Choroid plexus epithelial cell (primary cell): ENCODE data around the gene FRMD8.

Source experiments
- DNase-seq: peaks from one replicate; pipeline ENCODE4 v3.0.0-alpha.2; 2010; ENCODE audit warnings: low read depth
- H3K4me3 ChIP-seq: 2 replicates; pipeline ENCODE4 v1.5.1; 2011; ENCODE audit warnings: low read depth, mild to moderate bottlenecking, control low read depth, low read length, moderate library complexity
- CTCF ChIP-seq: conservative IDR thresholded peaks from 2 replicates; pipeline ENCODE4 v1.5.1; 2011; ENCODE audit warnings: low read depth, mild to moderate bottlenecking, control low read depth, inconsistent platforms, low read length, moderate library complexity

The FRMD8 gene

GRCh38 chr11:65392186-65392829 is 5.9 kb downstream of the FRMD8 start:
- no peak overlapping the region for H3K4me3 ChIP-seq
- TF ChIP-seq CTCF = no peak
- DNase-seq = no peak

- TF ChIP-seq CTCF = no peak
- H3K4me3 ChIP-seq = no peak overlapping the region
- no peak for DNase-seq
These were observed 6.5 kb downstream of the FRMD8 start for GRCh38 chr11:65392899-65393298.

- no peak overlapping the region for H3K4me3 ChIP-seq
- no peak for TF ChIP-seq CTCF
- no peak for DNase-seq
These were observed 7.2 kb downstream of the FRMD8 start for GRCh38 chr11:65393513-65394079.

- no peak for TF ChIP-seq CTCF
- no peak for DNase-seq
- H3K4me3 ChIP-seq = no peak overlapping the region
These were observed 7.7 kb downstream of the FRMD8 start for GRCh38 chr11:65394125-65394536.

- no peak for DNase-seq
- TF ChIP-seq CTCF = no peak
- no peak overlapping the region for H3K4me3 ChIP-seq
These were observed 9.6 kb downstream of the FRMD8 start for GRCh38 chr11:65395961-65396530.

- H3K4me3 ChIP-seq = no peak overlapping the region
- TF ChIP-seq CTCF = no peak
- no peak for DNase-seq
These were observed 10.6 kb downstream of the FRMD8 start for GRCh38 chr11:65396769-65397745.
